Epithelial cell of proximal tubule (primary cell): Measurements from ENCODE around the gene SLC35C1. TPM values are rescaled to one million over a fixed set of nuclear protein-coding genes. Genes with fewer than 3 reads are reported as not detected.

Source experiments
- DNase-seq: peaks from one replicate; pipeline ENCODE4 v3.0.0-alpha.2; 2011; ENCODE audit warnings: low read depth
- H3K4me3 ChIP-seq: 2 replicates; pipeline ENCODE4 v1.5.1; 2011; ENCODE audit warnings: low read depth, mild to moderate bottlenecking, low read length
- CTCF ChIP-seq: conservative IDR thresholded peaks from 2 replicates; pipeline ENCODE4 v1.5.1; 2012; ENCODE audit warnings: low read depth, mild to moderate bottlenecking, low read length
- total RNA-seq: library from RNA; depleted of rRNA; stranded (reverse); fragments of >200 nt; gene quantifications from 2 replicates; pipeline ENCODE4 v1.2.3, GENCODE V29; 2015

Gene SLC35C1
- total RNA-seq, 1 donor from 2014 or later = 15.1 TPM

DNA sequence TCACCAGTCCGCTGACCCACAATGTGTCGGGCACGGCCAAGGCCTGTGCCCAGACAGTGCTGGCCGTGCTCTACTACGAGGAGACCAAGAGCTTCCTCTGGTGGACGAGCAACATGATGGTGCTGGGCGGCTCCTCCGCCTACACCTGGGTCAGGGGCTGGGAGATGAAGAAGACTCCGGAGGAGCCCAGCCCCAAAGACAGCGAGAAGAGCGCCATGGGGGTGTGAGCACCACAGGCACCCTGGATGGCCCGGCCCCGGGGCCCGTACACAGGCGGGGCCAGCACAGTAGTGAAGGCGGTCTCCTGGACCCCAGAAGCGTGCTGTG, 6.1 kb downstream of the SLC35C1 start:
- H3K4me3 ChIP-seq = no peak overlapping the region
- no peak for TF ChIP-seq CTCF
- no peak for DNase-seq

- no peak for DNase-seq
- no peak overlapping the region for H3K4me3 ChIP-seq
- no peak for TF ChIP-seq CTCF
These were observed 6.8 kb downstream of the SLC35C1 start for GRCh38 chr11:45811571-45812290.

GRCh38 chr11:45812581-45813548, 7.9 kb downstream of the SLC35C1 start:
- TF ChIP-seq CTCF = no peak
- H3K4me3 ChIP-seq = no peak overlapping the region
- DNase-seq = no peak

DNA sequence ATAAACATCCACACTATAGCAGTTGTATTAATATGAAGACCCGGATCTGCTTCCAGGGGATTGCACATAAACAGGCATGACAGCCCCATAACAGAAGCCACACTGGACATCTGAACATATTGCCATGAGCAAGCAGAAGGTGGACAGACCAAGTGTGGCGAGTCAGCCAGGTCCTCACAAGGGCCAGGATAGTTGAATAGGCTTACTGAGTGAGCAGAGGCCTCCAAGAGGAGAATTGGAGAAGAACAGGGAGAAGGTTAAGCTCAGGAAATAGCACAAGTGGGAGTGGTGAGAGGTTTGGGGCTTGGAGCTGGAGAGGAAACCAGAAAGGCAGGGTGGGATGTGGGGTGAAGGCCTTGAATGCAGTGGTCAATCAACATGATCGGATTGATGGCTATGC, 10.8 kb downstream of the SLC35C1 start:
- TF ChIP-seq CTCF = no peak
- DNase-seq = no peak
- H3K4me3 ChIP-seq = no peak overlapping the region

DNA sequence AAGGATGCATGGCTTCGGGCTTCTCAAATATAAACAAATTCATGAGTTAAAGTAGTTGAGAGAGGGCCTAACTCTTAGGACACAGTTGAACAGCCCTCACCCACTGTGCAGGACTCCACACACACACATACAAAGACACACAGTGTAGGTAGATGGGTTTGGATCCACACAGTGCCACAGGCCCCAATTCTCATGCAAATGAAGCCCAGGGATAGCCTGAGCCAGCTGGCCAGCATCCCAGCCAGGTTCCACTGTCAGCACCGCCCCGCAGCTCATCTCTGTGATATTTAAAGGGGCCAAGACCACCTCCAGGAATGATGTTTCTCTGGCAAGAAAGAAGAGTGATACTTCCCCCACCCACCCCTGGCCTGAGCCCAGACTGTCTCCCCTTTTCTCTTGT, 11.7 kb downstream of the SLC35C1 start:
- TF ChIP-seq CTCF = no peak
- H3K4me3 ChIP-seq = no peak overlapping the region

GRCh38 chr11:45817191-45817590, 12.2 kb downstream of the SLC35C1 start:
- TF ChIP-seq CTCF = no peak
- no peak overlapping the region for H3K4me3 ChIP-seq
- no peak for DNase-seq

More for the DNA sequence above, 11.7 kb downstream of the SLC35C1 start:
- no peak for DNase-seq
